DOHH2 (cell line): Measurements from ENCODE around the gene FOSL1.
A peak's percentile ranks its signal among the peaks of the same experiment; 100 is the strongest.

Experiments used
- H3F3A ChIP-seq: fragments of 200-600 bp; sonication (generic), shearing (Covaris generic); 2 replicates; pipeline ENCODE4 v1.6.0; 2016; ENCODE audit warnings: antibody characterized with exemption, mild to moderate bottlenecking; ENCODE audit not compliant: control insufficient read depth, insufficient read depth
- H3K27ac ChIP-seq: fragments of 200-600 bp; sonication (generic); 2 replicates; pipeline ENCODE4 v1.5.1; 2014; ENCODE audit warnings: low read depth, mild to moderate bottlenecking, low read length, moderate library complexity
- H3K27me3 ChIP-seq: fragments of 200-600 bp; sonication (generic); 2 replicates; pipeline ENCODE4 v1.6.1; 2014; ENCODE audit warnings: mild to moderate bottlenecking, low read length, mixed read lengths; ENCODE audit not compliant: control insufficient read depth
- H3K36me3 ChIP-seq: fragments of 200-600 bp; sonication (generic); 2 replicates; pipeline ENCODE4 v1.6.1; 2014; ENCODE audit warnings: mild to moderate bottlenecking, low read length, moderate library complexity, mixed read lengths; ENCODE audit not compliant: control insufficient read depth
- H3K4me1 ChIP-seq: fragments of 200-600 bp; sonication (generic); 2 replicates; pipeline ENCODE4 v1.6.1; 2014; ENCODE audit warnings: mild to moderate bottlenecking, low read length, mixed read lengths; ENCODE audit not compliant: control insufficient read depth
- H3K4me2 ChIP-seq: fragments of 200-600 bp; sonication (generic); 2 replicates; pipeline ENCODE4 v1.6.0; 2014; ENCODE audit warnings: mild to moderate bottlenecking, low read length, moderate library complexity
- H3K4me3 ChIP-seq: fragments of 200-600 bp; sonication (generic); 2 replicates; pipeline ENCODE4 v1.5.1; 2014; ENCODE audit warnings: mild to moderate bottlenecking, low read length, mixed read lengths
- H3K79me2 ChIP-seq: fragments of 200-600 bp; sonication (generic); 2 replicates; pipeline ENCODE4 v1.6.1; 2014; ENCODE audit warnings: mild to moderate bottlenecking, low read length, mixed read lengths; ENCODE audit not compliant: control insufficient read depth
- H3K9me2 ChIP-seq: fragments of 200-600 bp; sonication (generic); replicated peaks from 2 replicates; pipeline ENCODE4 v1.6.1; 2014; ENCODE audit warnings: mild to moderate bottlenecking, low read length, mixed read lengths; ENCODE audit not compliant: control insufficient read depth
- H3K9me3 ChIP-seq: fragments of 200-600 bp; sonication (generic); 2 replicates; pipeline ENCODE4 v1.6.1; 2014; ENCODE audit warnings: antibody characterized with exemption, low read length, mixed read lengths; ENCODE audit not compliant: control insufficient read depth, insufficient read depth
- H4K20me1 ChIP-seq: fragments of 200-600 bp; sonication (generic); 2 replicates; pipeline ENCODE4 v1.6.0; 2014; ENCODE audit warnings: low read depth, mild to moderate bottlenecking, antibody characterized with exemption, low read length, moderate library complexity; ENCODE audit not compliant: control insufficient read depth, insufficient read depth
- CTCF ChIP-seq: fragments of 200-600 bp; sonication (generic); IDR thresholded peaks from one replicate; pipeline ENCODE4 v1.5.1; 2014; ENCODE audit warnings: antibody characterized with exemption, mild to moderate bottlenecking, low read depth, low read length; ENCODE audit not compliant: poor library complexity, severe bottlenecking
- EZH2phosphoT487 ChIP-seq: fragments of 200-600 bp; sonication (generic); IDR thresholded peaks from 2 replicates; pipeline ENCODE4 v1.6.1; 2017; ENCODE audit warnings: borderline replicate concordance, mild to moderate bottlenecking, antibody characterized with exemption, low read length, moderate library complexity, mixed read lengths

The FOSL1 gene

GRCh38 chr11:65891219-65892136 lies 8.7 kb downstream of the FOSL1 start:
- Histone ChIP-seq H3K36me3 (peaks cover 23% of the 10 kb centered on the region), H3F3A (peaks cover 33% of the 10 kb centered on the region)

GRCh38 chr11:65890324-65891218 lies 9.6 kb downstream of the FOSL1 start, which contains the start of gene CCDC85B:
TSS of gene CCDC85B (plus strand) at chr11:65890673. CDS start at chr11:65890784, 111 bp downstream.
- H3K4me2 ChIP-seq = peak within 1 kb of the TSS; percentile 95
- no peaks in the 10 kb centered on the region for H3K9me3 ChIP-seq
- H3K27ac ChIP-seq = peak within 1 kb of the TSS; percentile 88
- no peaks in the 10 kb centered on the region for H3K9me2 ChIP-seq
- peaks cover 31% of the 10 kb centered on the region for H3F3A ChIP-seq
- H3K4me1 ChIP-seq = peaks cover 60% of the 10 kb centered on the region
- H3K4me3 ChIP-seq = peak within 1 kb of the TSS; percentile 93
- no peaks in the 10 kb centered on the region for H3K27me3 ChIP-seq
- no peak for TF ChIP-seq EZH2phosphoT487
- TF ChIP-seq CTCF = peak; percentile 7
- peaks cover 31% of the 10 kb centered on the region for H3K36me3 ChIP-seq
- H4K20me1 ChIP-seq = 0 out of 2 replicates have a peak, but pooled peaks cover 3% of the 10 kb centered on the region
- peaks cover 44% of the 10 kb centered on the region for H3K79me2 ChIP-seq

More at GRCh38 chr11:65891219-65892136, 8.7 kb downstream of the FOSL1 start:
- peaks cover 44% of the 10 kb centered on the region for H3K79me2 ChIP-seq
- peak overlapping the region; percentile 95 for H3K4me2 ChIP-seq
- no peaks in the 10 kb centered on the region for H3K9me2 ChIP-seq
- 0 out of 2 replicates have a peak, but pooled peaks cover 3% of the 10 kb centered on the region for H4K20me1 ChIP-seq
- peak overlapping the region; percentile 93 for H3K4me3 ChIP-seq
- peak overlapping the region; percentile 84 for H3K27ac ChIP-seq
- TF ChIP-seq EZH2phosphoT487 (no peak), CTCF (peak; percentile 88)
- H3K9me3 ChIP-seq = no peaks in the 10 kb centered on the region
- H3K27me3 ChIP-seq = no peaks in the 10 kb centered on the region
- H3K4me1 ChIP-seq = peaks cover 57% of the 10 kb centered on the region

GRCh38 chr11:65888163-65888814 lies 11.9 kb downstream of the FOSL1 start, which contains the start of gene FIBP:
TSS of gene FIBP (minus strand) at chr11:65888471. CDS start at chr11:65888418, 53 bp downstream.
- Histone ChIP-seq H3F3A (peaks cover 24% of the 10 kb centered on the region), H3K9me3 (no peaks in the 10 kb centered on the region), H3K4me2 (peak within 1 kb of the TSS; percentile 95), H3K4me3 (peak within 1 kb of the TSS; percentile 93), H3K27me3 (no peaks in the 10 kb centered on the region), H3K36me3 (peaks cover 53% of the 10 kb centered on the region), H3K9me2 (no peaks in the 10 kb centered on the region), H3K79me2 (peaks cover 37% of the 10 kb centered on the region), H4K20me1 (0 out of 2 replicates have a peak, but pooled peaks cover 3% of the 10 kb centered on the region), H3K27ac (peak within 1 kb of the TSS; percentile 88), H3K4me1 (peaks cover 62% of the 10 kb centered on the region)
- TF ChIP-seq EZH2phosphoT487 (no peak), CTCF (peak; percentile 83)
